NCI-H187 (cell line): Measurements from ENCODE around the gene CCDC172.
"Not testable (repeated sequence)": the region's sequence is repeated elsewhere in the genome, so short reads cannot be mapped to it uniquely, and the experiment has no call there.

Experiments
- DNase-seq, 2 experiments: peaks; one replicate each; lab custom pipeline; 2025; lab: John Stamatoyannopoulos, UW

Gene CCDC172

DNA sequence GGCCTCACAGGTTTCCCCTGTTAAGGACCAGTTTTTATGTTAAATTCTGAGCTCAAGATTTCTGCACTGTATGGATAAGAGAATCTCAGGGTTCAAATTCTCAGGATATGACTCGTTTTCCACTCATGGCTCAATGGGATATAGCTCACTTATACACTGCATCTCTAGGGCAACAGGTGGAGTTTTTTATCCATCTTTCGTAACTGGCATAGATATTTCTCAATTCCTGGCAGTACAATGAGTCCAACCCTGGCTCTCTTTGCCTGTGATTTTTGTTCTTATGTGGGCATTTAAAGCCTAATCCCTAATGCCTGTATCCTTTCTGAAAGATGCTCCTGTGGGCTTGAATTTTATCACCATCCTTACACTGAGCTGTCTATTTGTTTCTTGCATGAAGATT is 7.6 kb downstream of the CCDC172 start:
- DNase-seq: no peak

DNA sequence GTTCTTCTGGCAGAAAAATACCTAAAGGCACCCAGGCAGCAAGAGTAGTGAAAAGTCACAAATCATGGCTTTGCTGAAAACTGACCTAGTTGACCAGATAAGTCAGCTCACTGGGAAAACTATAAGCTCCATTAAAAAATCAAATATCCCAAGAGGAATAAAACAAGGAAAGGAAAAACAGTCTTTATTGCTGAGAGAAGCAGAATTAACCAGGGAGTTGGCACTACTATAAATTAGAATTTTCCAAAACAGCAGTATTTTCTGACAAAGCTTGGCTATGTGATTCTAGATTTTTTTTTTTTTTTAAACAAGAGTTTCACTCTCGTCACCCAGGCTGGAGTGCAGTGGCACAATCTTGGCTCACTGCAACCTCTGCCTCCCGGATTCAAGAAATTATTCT is 12.6 kb downstream of the CCDC172 start:
- no peak for DNase-seq

DNA sequence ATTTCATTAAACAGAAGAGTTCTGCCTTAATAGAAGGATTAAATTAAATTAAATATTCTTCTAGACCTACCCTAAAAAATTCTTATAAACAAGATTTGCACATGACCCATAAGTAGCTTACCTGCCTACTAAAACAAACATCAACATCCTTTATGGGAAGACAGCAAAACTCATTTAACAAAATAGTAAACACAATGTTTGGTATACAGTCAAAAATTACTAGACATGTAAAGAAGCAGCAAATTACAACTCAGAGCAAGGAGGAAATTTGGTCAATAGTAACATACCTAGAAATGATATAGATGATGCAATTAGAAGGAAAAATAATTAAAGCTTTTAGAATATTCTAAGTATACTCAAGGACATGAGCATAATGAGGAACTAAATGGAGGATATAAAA is 27.9 kb downstream of the CCDC172 start:
- no peak for DNase-seq

DNA sequence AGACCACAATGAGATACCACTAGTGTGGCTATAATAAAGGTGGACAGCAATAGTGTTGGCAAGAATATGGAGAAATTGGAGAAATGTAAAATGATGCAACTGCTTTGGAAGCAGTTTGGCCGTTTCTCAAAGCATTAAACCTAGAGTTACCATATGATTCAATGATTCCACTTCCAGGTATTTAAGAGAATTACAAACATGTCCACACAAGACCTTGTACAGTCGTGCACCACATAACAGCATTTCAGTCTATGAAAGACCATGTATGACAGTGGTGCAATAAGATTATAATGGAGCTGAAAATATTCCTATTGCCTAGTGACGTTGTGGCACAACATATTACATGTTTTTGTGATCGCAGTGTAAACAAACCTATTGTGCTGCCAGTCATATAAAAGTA is 29.6 kb downstream of the CCDC172 start:
- no peak for DNase-seq

DNA sequence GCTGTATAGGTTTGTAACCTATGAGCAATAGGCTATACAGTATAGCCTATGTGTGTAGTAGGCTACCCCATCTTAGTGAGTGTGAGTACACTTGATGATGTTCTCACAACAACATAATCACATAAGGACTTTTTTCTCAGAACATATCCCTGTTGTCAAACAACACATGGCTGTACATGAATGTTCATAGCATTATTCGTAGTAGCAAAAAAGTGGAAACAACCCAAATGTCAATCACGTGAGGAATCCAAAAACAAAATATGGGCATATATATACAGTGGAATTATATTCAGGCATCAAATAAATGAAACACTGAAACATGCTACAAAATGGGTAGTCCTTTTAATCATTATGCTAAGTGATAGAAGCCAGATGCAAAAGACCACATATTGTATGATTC is 31.1 kb downstream of the CCDC172 start:
- no peak for DNase-seq

DNA sequence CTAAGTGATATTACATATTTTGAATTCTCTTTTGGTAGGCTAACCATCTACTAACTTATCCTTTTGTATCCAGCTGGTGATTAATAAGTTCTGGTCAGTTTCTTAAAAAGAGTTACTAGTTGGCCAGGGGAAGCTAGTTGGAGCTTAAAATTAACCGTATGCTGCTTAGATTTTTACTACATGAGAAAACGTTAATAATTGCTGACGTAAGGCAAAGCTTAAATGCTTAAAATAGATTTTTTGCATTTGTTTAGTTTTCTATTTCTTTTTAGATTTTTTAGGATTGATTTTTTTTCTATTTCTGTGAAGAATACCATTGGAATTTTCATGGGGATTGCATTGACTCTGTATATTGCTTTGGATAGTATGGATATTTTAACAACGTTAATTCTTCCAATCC is 32.6 kb downstream of the CCDC172 start:
- DNase-seq: no peak

DNA sequence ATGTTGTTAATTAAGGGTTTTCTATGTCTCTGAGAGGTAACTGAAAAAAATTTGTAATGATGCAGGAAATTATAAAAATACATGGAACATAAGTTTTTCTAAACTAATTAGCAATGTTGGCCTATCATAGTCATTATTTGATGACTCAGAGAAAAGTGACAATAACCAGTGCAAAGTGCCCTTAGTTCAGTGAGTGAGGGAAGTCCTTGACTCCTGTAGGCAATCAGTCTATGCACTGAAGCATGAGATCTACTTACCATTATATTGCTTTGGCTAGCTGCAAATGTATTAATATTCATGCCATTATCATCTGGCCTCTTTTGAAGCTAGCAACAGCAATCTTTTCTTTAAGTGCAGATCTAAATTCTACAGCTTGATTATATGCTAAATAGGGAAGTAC is 40.6 kb downstream of the CCDC172 start:
- no peak for DNase-seq

DNA sequence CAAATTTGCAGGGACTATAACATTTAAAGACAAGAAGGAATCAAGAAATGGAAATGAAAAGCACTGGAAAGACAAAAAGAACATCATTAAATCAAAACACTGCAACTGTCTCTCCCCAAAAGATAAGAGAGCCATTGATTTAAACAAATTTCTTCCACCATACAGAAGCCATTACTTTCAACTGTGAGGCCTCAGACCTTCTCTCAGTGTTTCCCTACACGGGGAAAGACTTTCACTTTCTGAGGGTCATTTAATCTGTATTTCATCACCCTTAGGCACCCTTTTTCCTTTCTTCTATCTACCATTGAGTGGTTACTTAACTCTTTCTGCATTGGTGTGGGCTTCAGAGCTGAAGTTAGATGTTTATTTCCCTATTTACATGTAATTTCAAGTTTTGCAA is 47.5 kb downstream of the CCDC172 start:
- no peak for DNase-seq

DNA sequence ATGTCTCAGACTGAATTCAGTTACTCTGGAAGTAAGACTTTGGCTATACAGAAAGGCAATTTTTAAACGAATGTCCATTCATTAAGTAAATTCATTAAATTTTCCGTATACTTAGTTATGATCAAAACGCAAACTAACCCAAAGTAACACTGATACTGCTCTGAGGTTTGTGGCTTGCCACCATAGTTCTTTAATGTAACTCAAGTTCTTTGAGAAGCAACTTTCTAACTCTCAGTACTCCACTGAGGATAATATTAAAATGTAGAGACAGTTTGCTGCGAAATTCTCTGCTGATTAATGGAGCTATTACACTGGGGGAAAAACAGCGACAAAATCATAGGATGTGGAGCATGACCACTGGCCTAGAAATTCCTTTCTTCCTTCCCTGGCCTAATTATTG is 58.0 kb downstream of the CCDC172 start:
- no peak for DNase-seq

DNA sequence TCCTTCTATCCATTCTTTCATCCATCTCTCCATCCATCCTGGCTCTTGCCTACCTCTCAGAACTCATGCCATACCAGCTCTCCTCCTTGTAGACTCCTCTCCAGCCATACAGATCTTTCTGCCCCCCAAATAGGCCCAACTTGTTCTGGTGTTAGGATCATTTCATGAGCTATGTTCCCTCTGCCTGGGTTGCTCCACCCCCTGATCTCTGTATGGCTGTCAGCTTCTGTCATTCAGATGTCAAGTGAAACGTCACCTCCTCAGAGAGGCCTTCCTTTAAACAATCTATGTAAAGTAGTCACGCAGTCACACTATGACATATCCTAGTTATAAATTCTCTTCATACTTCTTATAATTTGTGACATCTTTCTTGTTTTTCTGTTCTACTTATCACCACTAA is 61.1 kb downstream of the CCDC172 start:
- DNase-seq: no peak

DNA sequence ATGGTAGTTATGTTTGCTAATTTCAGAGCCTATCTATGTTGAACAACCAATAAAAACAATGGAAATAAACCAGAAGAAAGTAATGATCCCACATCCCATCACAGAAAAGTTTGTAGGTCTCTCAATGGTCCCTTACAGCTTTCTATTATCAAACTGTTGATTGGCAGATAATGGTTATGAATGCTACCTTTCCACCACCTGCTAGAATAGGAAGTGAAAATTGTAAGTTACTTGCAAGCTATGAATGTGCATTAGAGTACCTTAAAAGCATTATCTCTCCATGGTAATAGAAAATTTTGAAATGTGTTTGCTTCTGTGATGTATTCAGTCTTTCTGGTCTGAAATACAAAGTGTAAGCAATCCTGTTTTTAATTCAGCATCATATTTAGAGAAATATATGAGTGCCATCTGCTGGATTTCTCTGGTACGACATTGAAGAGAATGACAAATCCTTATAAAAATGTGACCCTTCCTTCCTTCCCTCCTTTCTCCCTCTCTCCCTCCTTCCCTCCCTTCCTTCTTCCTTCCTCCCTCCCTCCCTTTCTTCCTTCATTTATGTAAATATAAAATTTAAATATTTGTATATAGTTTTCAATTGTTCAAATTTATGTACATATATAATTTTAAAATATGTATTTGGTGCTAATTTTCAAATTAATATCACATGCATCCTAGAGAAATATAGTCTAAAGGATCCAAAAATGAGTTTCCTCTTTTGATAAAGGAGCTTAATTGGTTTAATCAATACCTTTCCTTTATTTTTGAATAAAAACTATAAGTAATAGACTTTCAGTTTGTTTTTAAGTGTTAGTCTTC is 62.0 kb downstream of the CCDC172 start:
- DNase-seq: no peak

DNA sequence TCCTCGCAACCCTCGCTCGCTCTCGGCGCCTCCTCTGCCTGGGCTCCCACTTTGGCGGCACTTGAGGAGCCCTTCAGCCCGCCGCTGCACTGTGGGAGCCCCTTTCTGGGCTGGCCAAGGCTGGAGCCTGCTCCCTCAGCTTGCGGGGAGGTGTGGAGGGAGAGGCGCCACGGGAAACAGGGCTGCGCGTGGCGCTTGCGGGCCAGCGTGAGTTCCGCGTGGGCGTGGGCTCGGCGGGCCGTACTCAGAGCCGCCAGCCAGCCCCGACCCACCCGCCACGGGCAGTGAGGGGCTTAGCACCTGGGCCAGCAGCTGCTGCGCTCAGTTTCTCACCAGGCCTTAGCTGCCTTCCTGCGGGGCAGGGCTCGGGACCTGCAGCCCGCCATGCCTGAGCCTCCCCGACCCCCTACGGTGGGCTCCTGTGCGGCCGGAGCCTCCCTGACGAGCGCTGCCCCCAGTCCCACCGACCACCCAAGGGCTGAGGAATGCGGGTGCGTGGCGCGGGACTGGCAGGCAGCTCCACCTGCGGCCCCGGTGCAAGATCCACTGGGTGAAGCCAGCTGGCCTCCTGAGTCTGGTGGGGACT is 69.1 kb downstream of the CCDC172 start:
- not testable (repeated sequence) for DNase-seq

DNA sequence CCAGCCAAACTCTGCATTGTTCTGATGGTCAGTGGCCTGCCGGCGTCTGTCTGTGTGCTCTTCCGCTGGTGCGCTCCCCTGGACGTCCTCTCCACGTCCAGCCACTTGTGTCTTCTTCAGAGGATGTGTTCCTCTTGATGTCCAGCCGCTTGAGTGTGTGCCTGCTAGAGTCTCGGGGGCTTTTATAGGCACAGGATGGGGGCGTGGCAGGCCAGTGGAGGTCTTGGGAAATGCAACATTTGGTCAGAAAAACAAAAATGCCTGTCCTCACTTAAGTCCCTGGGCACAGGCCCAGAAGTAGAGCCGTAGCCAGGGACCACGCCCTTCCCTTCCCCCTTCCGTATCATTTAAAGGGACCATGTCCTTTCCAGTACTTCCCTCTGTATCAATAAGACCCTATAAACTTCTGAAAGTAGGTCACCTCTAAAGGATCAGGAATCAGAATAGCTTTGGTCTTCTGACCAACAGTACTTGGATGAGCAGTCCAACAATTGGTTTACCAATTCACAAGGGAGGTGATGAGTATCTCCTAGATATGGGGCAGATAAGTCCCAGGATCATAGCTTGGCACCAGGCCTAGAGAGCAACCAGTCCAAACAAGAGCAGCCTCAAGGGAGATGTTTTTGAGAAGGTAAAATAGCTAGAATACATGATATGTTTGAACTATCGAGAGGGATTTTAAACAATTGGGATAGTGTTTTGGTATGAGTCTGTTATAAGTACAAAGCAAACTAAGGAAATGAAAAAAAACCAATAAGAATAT is 71.2 kb downstream of the CCDC172 start:
- DNase-seq: no peak

DNA sequence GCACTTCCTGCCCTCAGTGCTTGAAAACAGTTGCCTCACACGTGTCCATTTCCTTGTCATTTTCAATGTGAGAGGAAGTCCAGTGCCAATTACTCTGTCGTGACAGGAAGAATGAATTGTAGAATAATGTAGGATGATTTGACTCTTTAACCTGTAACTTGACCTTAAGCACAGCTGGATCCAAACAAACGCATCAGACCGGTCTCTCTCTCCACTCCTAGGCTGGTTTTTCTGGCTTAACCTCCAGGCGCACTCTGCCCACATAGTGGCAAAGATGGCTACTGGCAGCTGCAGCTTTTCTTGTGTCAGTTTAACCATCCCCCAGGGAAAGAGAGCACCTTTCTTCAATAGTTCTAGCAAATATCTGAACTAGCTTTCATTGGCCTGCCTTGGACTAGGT is 74.0 kb downstream of the CCDC172 start:
- DNase-seq: no peak

DNA sequence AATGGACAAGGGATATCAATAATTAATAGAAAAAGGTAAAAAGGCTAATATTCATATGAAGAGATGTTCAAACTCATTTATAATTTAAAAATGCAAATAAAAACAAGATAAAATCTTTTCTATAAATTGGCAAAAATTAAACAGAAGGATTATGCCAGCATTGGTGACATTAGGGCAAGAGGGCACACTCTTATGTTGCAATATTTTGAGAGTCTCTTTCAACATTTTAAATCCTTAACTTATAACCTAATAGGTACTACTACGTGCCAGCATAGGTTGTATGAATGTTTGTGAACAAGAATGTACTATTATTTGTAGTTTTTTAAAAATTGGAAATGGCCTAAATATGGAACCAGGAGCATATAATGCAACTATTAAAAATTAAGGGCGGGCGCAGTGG is 78.6 kb downstream of the CCDC172 start:
- no peak for DNase-seq

DNA sequence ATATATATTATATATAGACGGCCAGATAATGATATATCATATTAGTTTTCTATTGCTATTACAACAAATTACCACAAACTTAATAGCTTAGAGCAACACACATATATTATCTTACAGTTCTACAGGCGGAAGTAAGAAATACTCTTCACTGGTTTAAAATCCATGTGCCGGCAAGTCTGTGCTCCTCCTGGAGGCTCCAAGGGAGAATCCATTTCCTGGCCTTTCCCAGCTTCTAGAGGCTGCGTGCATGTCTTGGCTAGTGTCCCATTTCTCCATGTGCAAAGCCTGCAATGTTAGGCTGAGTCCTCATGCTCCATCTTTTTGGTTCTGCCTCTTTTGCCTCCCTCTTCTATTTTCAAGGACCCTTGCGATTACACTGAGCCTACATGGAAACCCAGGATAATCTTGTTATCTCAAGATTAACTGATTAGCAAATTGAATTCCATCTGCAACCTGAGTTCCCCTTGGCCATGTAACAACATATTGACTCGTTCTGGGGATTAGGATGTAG is 79.5 kb downstream of the CCDC172 start:
- no peak for DNase-seq

DNA sequence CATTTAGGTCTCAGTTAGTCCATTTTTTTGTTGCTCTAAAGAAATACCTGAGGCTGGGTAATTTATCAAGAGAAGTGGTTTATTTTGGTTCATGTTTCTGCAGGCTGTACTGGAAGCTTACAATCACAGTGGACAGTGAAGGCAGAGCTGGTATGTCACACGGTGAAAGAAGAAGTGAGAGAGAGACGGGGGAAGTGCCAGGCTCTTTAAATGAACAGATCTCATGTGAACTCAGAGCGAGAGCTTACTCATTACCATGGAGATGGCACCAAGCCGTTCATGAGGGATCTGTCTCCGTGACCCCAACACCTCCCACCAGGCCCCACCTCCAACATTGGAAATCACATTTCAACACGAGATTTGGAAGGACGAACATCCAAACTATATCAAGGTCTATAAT is 84.5 kb downstream of the CCDC172 start:
- DNase-seq: no peak

DNA sequence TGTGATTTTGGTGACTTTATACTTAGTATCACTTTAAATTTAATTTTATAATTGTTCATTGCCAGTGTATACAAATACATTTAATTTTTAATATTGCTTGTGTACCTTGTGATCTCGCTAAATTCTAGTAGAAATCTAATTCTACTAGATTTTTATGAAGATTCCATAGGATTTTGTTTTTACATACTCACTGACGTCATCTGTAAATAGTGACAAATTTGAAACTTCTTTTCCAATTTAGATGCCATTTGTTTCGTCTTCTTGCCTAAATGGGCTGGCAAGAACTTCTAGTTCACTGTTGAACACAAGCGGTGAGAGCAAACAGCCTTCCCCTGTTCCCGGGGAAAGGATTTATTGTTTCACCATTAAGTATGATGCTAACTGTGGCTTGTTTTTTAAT is 86.1 kb downstream of the CCDC172 start:
- no peak for DNase-seq

DNA sequence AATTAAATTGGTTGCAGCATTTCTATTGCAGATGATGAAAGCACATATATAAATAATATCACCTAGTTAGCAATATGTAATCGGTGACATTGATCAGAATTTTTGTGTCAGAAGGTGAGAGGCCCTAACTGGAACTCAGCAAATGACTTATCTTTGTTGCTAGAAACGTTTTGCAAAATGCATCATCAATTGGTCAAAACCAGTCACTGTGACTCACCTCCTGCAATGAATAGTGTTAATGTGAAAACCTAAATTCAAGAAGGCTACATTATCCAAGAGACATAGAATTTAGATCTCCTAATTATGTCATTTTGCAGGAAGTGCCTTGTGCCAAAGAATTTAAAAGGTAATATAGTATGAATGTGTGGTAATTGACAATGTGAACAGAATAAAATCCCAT is 93.6 kb downstream of the CCDC172 start:
- DNase-seq: no peak

DNA sequence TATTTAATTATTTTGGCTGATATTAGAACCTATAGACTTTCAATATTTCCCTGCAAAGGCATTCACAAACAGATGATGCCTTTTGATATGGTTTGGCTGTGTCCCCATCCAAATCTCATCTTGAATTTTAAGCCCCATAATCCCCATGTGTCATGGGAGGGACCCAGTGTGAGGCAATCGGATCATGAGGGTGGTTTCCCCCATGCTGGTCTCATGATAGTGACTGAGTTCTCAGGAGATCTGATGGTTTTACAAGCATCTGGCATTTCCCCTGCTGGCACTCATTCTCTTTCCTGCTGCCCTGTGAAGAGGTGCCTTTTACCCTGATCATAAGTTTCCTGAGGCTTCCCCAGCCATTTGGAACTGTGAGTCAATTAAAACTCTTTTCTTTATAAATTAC is 94.1 kb downstream of the CCDC172 start:
- DNase-seq: no peak

DNA sequence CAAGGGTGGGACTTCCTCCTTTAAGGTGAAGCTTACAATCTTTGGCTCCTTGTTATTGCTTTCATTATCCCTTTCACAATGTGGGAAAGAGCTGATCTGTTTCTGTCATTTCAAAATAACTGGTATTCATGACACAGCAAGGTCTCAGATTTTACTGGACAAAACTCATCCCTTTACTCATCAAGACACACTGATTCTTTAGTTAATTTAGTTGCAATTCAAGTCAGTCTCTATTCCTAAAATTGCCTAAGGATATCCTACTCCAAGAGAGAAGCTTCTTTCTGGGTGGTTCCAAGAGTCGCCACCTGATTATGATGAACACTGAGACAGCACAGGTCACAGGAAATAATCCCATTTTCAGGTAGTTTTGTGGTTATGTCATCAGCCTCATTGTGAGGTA is 97.6 kb downstream of the CCDC172 start:
- DNase-seq: no peak

DNA sequence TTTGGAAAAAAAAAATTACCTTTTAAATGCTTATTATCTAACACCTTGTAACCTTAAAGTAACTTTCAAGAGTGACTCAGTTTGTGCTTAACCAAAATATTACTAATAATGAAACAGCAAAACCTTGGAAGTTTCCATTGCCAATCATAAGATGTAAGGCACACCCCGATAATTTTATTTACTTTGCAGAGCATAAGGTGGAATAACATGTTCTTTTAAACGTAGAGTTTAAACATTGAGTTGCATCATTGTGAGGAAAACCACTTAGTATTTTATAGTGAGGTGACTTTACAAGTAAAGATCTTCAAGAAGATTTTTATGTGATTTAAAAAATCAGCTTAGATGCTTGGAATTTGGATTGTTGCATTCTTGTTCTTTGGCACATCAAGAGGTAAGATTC is 103.4 kb downstream of the CCDC172 start, which contains the start of gene PNLIPRP3:
Gene PNLIPRP3 (plus strand): TSS at position 177 of the 400 bp plus-strand sequence. CDS start 166 bp downstream, at position 343.
- no peak for DNase-seq
